ENCODE measurements around the gene MANF. TPM values are rescaled to one million over a fixed set of nuclear protein-coding genes. Genes with fewer than 3 reads are reported as not detected.

The MANF gene
- total and polyA plus RNA-seq, 2 of the 13 experiments (the other 11 are each of a cell fraction or from before 2014, with no cell fraction given), result 55.4 to 269 TPM

DNA sequence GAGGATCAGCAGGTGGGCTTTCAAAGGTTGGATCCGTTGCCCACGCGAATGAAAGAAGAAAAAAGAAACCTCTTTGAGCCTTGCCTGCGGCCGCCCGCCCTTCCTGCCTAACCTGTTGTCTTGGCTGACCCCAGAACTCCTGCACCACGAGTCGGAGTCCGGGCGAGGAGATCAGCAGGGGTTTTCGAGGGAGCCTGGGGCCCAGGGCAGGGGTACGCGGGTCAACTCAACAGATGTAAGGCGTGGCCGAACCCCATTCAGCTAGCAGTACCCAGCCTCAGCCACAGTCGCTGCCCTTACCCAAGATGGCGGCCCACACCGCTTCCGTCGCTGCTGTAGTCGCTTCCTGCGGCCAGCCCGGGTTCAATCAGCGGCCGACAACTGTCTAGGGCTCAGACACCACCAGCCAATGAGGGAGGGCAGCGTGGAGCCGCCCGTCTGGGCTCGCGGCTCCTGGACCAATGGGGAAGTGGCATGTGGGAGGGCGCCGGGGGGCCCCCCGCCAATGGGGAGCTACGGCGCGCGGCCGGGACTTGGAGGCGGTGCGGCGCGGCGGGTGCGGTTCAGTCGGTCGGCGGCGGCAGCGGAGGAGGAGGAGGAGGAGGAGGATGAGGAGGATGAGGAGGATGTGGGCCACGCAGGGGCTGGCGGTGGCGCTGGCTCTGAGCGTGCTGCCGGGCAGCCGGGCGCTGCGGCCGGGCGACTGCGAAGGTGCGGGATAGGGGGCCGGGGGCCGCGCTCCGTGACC lies at the start of gene MANF (continued):
- TF ChIP-seq, protein P1, sequence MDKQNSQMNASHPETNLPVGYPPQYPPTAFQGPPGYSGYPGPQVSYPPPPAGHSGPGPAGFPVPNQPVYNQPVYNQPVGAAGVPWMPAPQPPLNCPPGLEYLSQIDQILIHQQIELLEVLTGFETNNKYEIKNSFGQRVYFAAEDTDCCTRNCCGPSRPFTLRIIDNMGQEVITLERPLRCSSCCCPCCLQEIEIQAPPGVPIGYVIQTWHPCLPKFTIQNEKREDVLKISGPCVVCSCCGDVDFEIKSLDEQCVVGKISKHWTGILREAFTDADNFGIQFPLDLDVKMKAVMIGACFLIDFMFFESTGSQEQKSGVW (CRISPR knock-in tag; IDR thresholded peaks at IDR 0.05; ENCODE audit: borderline replicate concordance), result no peak
- TF ChIP-seq, protein P2, sequence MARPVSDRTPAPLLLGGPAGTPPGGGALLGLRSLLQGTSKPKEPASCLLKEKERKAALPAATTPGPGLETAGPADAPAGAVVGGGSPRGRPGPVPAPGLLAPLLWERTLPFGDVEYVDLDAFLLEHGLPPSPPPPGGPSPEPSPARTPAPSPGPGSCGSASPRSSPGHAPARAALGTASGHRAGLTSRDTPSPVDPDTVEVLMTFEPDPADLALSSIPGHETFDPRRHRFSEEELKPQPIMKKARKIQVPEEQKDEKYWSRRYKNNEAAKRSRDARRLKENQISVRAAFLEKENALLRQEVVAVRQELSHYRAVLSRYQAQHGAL (CRISPR knock-in tag; IDR thresholded peaks at IDR 0.05; ENCODE audit: not compliant biosample characterization), result peak; percentile 56
- TF ChIP-seq CBX1 (IDR thresholded peaks at IDR 0.05; ENCODE audit: low read depth) (no peak), RNF2 (conservative IDR thresholded peaks at IDR 0.05; ENCODE audit: low read depth) (no peak), SMC3 (IDR thresholded peaks at IDR 0.05; ENCODE audit: low read length) (no peak), SIX1 (CRISPR knock-in tag; IDR thresholded peaks at IDR 0.05; ENCODE audit: borderline replicate concordance) (peak; percentile 34; the same call in 1 of the 2 replicates), ZZZ3 (CRISPR knock-in tag; IDR thresholded peaks at IDR 0.05; ENCODE audit: borderline replicate concordance) (no peak), HMG20A (CRISPR knock-in tag; IDR thresholded peaks at IDR 0.05; ENCODE audit: borderline replicate concordance) (no peak), SUZ12 (IDR thresholded peaks at IDR 0.05; ENCODE audit: low read depth, low read length) (no peak), POLR2AphosphoS2 (IDR thresholded peaks at IDR 0.05; ENCODE audit: low read depth, low read length) (no peak), ZNF296 (CRISPR knock-in tag; conservative IDR thresholded peaks at IDR 0.05) (no peak), KDM4B (CRISPR knock-in tag; IDR thresholded peaks at IDR 0.05) (peak; percentile 67), MYNN (CRISPR knock-in tag; IDR thresholded peaks at IDR 0.05; ENCODE audit: low read depth) (no peak), ZNF33A (CRISPR knock-in tag; IDR thresholded peaks at IDR 0.05; ENCODE audit: borderline replicate concordance) (no peak), AHR (CRISPR knock-in tag; IDR thresholded peaks at IDR 0.05) (no peak; the same call in 1 of the 2 replicates)
- TF ChIP-seq, protein P3, sequence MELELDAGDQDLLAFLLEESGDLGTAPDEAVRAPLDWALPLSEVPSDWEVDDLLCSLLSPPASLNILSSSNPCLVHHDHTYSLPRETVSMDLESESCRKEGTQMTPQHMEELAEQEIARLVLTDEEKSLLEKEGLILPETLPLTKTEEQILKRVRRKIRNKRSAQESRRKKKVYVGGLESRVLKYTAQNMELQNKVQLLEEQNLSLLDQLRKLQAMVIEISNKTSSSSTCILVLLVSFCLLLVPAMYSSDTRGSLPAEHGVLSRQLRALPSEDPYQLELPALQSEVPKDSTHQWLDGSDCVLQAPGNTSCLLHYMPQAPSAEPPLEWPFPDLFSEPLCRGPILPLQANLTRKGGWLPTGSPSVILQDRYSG (CRISPR knock-in tag; IDR thresholded peaks at IDR 0.05), result no peak
- TF ChIP-seq, protein P4, sequence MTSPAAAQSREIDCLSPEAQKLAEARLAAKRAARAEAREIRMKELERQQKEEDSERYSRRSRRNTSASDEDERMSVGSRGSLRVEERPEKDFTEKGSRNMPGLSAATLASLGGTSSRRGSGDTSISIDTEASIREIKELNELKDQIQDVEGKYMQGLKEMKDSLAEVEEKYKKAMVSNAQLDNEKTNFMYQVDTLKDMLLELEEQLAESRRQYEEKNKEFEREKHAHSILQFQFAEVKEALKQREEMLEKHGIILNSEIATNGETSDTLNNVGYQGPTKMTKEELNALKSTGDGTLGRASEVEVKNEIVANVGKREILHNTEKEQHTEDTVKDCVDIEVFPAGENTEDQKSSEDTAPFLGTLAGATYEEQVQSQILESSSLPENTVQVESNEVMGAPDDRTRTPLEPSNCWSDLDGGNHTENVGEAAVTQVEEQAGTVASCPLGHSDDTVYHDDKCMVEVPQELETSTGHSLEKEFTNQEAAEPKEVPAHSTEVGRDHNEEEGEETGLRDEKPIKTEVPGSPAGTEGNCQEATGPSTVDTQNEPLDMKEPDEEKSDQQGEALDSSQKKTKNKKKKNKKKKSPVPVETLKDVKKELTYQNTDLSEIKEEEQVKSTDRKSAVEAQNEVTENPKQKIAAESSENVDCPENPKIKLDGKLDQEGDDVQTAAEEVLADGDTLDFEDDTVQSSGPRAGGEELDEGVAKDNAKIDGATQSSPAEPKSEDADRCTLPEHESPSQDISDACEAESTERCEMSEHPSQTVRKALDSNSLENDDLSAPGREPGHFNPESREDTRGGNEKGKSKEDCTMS (CRISPR knock-in tag; conservative IDR thresholded peaks at IDR 0.05), result 0 out of 2 replicates have a peak, but pooled peaks have one; percentile 43

Measured in HepG2 (cell line).